GM20431 (cell line): ENCODE measurements around the gene RPS6KA2.
"Not testable (repeated sequence)": the region's sequence is repeated elsewhere in the genome, so short reads cannot be mapped to it uniquely, and the experiment has no call there.

ENCODE experiments used
- in situ Hi-C: fragments of 300-500 bp; cut with MseI, MboI; formaldehyde crosslinking; loops from one replicate; pipeline ENCODE4 v1.15.0; 2020; ENCODE audit warnings: low sequenced_read_pairs; ENCODE audit not compliant: unreplicated experiment

The RPS6KA2 gene

DNA sequence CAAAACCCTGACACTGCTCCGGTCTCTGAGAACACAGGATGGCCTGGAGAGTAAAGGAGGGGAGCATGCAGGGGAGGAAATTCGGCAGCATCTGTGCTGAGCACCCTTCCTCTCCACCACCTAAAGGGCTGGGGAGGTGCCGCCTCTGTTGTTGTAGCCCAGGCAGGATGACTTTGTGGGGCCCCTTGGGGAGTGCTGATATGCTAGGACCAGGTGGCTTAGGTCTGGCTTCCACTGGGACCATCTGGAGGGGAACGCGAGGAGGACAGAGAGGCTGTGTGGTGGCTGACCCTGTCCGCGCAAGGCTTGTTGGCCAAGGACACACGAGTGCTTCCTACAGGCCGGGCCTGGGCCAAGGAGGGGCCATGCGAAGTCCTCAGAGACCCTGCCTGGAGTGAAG, 9.9 kb upstream of the RPS6KA2 start:
- in situ Hi-C loops = no loop called here

GRCh38 chr6:166636191-166636933, 9.3 kb upstream of the RPS6KA2 start:
- in situ Hi-C loops = no loop called here

GRCh38 chr6:166635013-166635970, 8.2 kb upstream of the RPS6KA2 start:
- in situ Hi-C loops = no loop called here

DNA sequence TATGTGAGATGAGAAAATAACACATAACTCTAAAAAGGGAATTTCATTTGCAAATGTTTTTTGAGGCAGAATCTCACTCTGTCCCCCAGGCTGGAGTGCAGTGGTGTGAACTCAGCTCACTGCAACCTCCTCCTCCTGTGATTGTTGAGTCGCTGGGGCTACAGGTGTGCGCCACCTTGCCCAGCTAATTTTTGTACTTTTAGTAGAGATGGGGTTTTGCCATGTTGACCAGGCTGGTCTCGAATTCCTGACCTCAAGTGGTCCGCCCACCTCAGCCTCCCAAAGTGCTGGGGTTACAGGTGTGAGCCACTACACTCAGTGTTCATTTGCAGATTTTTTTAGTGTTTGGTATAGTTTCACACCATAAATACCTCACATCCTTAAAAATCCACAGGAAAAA, 7.5 kb upstream of the RPS6KA2 start:
- in situ Hi-C loops = not testable (repeated sequence)

DNA sequence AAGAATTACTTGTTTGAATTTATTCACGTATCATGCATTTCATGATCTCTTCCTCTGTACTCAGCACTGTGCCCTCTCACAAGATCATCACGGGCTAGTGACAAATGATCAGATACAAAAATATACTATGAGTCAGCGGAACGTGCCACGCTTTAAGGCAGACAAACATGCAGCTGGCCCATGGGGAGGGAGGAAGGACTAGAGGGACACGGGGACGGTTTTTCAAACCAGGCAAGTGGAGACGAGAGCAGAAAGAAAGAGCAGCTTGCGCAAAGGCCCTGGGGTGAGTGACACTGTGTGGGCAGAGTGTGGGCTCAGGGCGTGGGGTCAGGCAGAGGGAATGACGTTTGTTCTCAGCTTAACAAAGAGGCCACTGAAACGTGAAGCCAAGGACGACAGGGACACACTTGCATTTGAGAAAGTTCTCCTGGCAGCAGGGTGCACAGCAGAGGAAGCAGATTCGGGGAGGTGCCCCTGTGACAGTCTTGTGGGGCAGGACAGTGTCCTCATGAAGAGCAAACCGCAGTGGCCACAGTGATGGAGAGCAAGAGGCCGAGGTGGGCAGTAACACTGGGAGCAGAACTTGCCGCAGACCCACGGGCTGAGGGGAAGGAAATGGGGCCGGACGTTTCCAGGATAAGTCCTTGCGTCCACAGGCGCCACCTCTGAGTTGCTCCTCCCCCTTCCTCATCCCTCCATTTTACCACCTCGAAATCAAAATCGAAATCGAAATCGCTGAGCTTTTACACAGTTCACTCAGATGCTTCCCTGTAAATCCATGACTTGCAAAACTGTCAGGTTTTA, 6.9 kb upstream of the RPS6KA2 start:
- in situ Hi-C loops = no loop called here

- in situ Hi-C loops = no loop called here
Observed at GRCh38 chr6:166632731-166633130, 5.7 kb upstream of the RPS6KA2 start.

DNA sequence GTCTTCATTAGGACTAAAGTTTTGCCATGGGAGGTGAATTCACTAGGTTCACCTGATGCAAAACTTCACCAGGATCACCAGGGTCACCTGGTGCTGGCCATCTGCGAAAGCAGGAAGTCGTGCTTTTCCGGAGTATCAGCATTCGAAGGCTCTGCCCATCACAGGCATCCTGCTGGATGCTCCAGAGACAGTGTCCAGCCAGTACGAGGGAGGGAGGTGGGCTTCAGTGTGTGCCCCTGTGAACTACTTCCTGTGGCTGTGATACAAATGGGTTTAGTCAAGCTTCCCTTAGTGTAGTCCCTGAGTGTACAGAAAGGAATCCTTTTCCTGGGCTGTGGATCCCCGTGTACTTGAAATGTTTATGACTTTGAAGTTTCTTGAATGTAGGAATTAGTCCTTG, 3.4 kb upstream of the RPS6KA2 start:
- in situ Hi-C loops = no loop called here

- in situ Hi-C loops = no loop called here
Observed at GRCh38 chr6:166629628-166630027, 2.6 kb upstream of the RPS6KA2 start.

- in situ Hi-C loops = no loop called here
Observed at GRCh38 chr6:166627875-166628801, 1.1 kb upstream of the RPS6KA2 start.

GRCh38 chr6:166626177-166627032, 646 bp downstream of the RPS6KA2 start:
- in situ Hi-C loops = no loop called here

DNA sequence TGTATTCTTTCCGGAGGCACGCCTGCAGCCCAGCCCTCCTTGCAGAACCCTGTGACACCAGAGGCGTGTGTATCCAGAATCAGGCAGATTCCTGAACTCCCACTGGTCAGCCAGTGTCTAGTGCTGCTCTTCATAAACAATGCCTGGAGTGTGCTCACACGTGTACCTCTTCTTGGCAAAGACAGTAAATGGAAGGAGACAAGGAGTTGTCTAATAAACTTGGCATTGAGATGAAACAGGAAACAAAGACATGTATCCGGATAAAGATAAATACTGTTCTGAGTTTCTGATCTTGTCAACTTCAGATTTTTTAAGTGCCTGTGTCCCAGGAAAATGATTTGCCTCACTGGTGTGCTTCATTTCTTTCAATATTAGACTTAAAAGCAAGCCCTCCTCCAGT, 1.7 kb downstream of the RPS6KA2 start:
- in situ Hi-C loops = no loop called here

DNA sequence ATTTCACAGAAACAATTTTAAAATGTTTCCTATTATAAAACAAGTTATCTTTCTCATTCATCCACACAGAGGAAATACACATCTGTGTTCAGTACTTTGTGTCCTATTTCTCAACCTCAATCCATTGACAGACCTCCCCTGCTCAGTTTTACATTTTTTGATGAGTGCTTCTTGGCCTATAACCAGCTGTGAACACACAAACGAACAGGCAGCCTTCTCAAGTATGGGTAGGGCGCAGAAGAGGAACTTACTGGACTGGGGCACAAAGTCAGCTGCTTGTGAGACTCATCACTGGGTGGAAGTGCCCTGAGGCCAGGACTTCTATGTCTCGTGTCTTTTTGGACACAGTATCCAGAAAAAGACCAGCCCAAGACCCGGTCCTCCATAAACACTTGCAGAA, 2.8 kb downstream of the RPS6KA2 start:
- in situ Hi-C loops = no loop called here

GRCh38 chr6:166623318-166623717, 3.7 kb downstream of the RPS6KA2 start:
- in situ Hi-C loops = no loop called here

DNA sequence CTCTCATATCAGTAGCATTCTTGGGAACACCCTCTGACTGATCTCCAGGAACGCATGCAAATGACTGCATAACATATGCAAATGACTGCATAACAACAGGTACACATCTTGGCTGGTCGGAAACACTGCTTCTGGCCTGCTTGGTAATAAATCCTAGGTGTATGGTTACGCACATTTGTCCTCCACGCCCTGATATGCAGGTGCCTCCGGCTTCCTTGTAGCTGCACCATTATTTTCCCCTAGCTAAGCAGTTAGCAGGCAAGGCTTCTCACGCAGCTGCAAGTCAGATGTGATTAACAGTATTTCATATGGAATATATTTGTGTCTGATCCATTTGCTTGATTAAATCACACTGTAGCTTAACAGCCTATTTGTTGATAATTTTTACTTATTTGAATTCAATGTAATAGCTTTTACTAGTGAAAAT, 5.9 kb downstream of the RPS6KA2 start:
- in situ Hi-C loops = no loop called here

- in situ Hi-C loops = no loop called here
Observed at GRCh38 chr6:166620478-166621113, 6.5 kb downstream of the RPS6KA2 start.

- in situ Hi-C loops = no loop called here
Observed at GRCh38 chr6:166619912-166620311, 7.1 kb downstream of the RPS6KA2 start.

GRCh38 chr6:166618866-166619761, 7.9 kb downstream of the RPS6KA2 start:
- in situ Hi-C loops = no loop called here
